ENCODE data around the gene SIT1. TPM values are rescaled to one million over a fixed set of nuclear protein-coding genes. Genes with fewer than 3 reads are reported as not detected.

Gene SIT1
- polyA plus RNA-seq, 2 donors, result 0.75 to 0.88 TPM

GRCh38 chr9:35683323-35683722, 32.6 kb upstream of the SIT1 start:
- H3K4me1 ChIP-seq (ENCODE audit: control insufficient read depth in 2 of 2, insufficient read depth in 2 of 2, low read length in 1 of 2), result peaks cover 1 to 2% of the 10 kb centered on the region in 2 donors
- WGBS, 2 donors, result 57 to 68% methylated on average over 2 of the region's 2 CpGs

DNA sequence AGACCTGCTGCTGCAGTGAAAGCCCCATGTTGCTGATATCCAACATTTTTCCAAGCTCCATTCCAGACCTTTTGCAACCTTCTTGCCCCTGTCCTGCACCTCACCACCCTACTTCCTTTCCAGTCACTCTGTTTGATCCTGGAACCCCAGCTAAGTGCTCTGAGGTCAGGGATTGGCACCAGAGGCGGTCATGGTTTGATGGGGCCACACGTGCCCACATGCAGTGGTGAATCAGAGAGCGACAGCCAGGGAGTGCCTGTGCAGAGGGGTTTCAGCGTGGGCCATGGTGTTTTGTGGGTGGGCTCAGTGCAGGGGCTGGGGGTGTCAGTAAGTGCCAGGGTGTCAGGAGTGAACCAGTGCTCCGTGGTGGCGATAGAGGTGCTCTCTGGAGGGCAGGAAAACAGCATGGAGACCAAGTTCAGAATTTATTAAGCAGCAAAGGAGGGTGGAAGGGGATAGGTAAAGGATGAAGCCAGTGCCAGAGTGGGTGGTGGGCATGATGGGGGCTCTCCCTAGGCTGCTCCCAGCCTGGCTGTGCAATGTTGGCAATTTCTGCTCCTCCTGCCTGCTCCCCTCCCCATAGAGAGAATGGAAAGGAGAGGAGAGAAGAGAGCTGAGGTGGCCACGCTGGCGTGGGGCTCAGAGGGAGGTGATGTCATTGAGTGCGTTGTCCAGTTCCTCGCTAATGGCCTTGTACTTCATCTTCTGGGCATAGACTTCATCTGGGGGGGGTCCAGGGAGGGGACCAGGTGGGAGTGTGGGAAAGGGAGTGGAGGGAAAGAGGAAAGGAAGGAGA, 32.0 kb upstream of the SIT1 start:
- H3K4me1 ChIP-seq (ENCODE audit: control insufficient read depth in 2 of 2, insufficient read depth in 2 of 2, low read length in 1 of 2), result peaks cover 0 to 2% of the 10 kb centered on the region in 2 donors
- peaks cover 0 to 12% of the 10 kb centered on the region in 2 donors for H3K36me3 ChIP-seq (ENCODE audit: control insufficient read depth in 2 of 2, insufficient read depth in 2 of 2, low read length in 1 of 2)
- peaks cover 0 to 3% of the 10 kb centered on the region in 2 donors for H3K9me3 ChIP-seq (ENCODE audit: control insufficient read depth in 2 of 2, insufficient read depth in 1 of 2, low read depth in 1 of 2, low read length in 1 of 2)
- WGBS, 2 donors, result 78 to 88% methylated on average over 10 of the region's 10 CpGs
- peak overlapping the region; percentile 20 to 50 for H3K27ac ChIP-seq (ENCODE audit: low read depth in 2 of 2, low read length in 1 of 2)
- H3K27me3 ChIP-seq (ENCODE audit: control insufficient read depth in 1 of 2, insufficient read depth in 2 of 2, low read length in 2 of 2), result no peaks in the 10 kb centered on the region
- no peak overlapping the region for H3K4me3 ChIP-seq (ENCODE audit: low read depth in 1 of 2, low read length in 2 of 2)

More at GRCh38 chr9:35683323-35683722, 32.6 kb upstream of the SIT1 start:
- Histone ChIP-seq H3K9me3 (ENCODE audit: control insufficient read depth in 2 of 2, insufficient read depth in 1 of 2, low read depth in 1 of 2, low read length in 1 of 2) (peaks cover 0 to 3% of the 10 kb centered on the region in 2 donors), H3K36me3 (ENCODE audit: control insufficient read depth in 2 of 2, insufficient read depth in 2 of 2, low read length in 1 of 2) (peaks cover 0 to 12% of the 10 kb centered on the region in 2 donors), H3K4me3 (ENCODE audit: low read depth in 1 of 2, low read length in 2 of 2) (no peak overlapping the region), H3K27ac (ENCODE audit: low read depth in 2 of 2, low read length in 1 of 2) (peak overlapping the region; percentile 5 to 61), H3K27me3 (ENCODE audit: control insufficient read depth in 1 of 2, insufficient read depth in 2 of 2, low read length in 2 of 2) (no peaks in the 10 kb centered on the region)

DNA sequence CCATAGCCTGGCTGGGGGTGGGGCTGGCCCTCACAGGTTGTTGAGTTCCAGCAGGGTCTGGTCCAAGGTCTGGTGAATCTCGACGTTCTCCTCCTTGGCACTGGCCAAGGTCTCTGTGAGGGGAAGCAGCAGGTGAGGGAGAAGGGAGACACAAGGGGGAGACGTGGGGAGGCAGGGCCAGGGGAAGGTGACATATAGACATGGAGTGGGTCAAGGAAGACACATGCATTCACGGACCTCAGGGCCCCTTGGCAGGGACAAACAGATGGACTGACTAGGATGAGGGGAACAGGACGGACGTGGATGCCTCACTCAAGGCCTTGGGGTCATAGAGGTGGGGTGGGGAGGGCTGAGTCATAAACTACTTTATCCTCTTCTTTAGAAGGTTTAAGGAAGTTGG, 31.3 kb upstream of the SIT1 start:
- no peak overlapping the region for H3K4me3 ChIP-seq (ENCODE audit: low read depth in 1 of 2, low read length in 2 of 2)
- H3K9me3 ChIP-seq (ENCODE audit: control insufficient read depth in 2 of 2, insufficient read depth in 1 of 2, low read depth in 1 of 2, low read length in 1 of 2), result peaks cover 0 to 3% of the 10 kb centered on the region in 2 donors
- peaks cover 0 to 2% of the 10 kb centered on the region in 2 donors for H3K4me1 ChIP-seq (ENCODE audit: control insufficient read depth in 2 of 2, insufficient read depth in 2 of 2, low read length in 1 of 2)
- H3K36me3 ChIP-seq (ENCODE audit: control insufficient read depth in 2 of 2, insufficient read depth in 2 of 2, low read length in 1 of 2), result peaks cover 0 to 12% of the 10 kb centered on the region in 2 donors
- H3K27me3 ChIP-seq (ENCODE audit: control insufficient read depth in 1 of 2, insufficient read depth in 2 of 2, low read length in 2 of 2), result no peaks in the 10 kb centered on the region
- peak overlapping the region; percentile 20 to 50 for H3K27ac ChIP-seq (ENCODE audit: low read depth in 2 of 2, low read length in 1 of 2)
- 71 to 75% methylated on average over 6 of the region's 6 CpGs for WGBS, 2 donors

DNA sequence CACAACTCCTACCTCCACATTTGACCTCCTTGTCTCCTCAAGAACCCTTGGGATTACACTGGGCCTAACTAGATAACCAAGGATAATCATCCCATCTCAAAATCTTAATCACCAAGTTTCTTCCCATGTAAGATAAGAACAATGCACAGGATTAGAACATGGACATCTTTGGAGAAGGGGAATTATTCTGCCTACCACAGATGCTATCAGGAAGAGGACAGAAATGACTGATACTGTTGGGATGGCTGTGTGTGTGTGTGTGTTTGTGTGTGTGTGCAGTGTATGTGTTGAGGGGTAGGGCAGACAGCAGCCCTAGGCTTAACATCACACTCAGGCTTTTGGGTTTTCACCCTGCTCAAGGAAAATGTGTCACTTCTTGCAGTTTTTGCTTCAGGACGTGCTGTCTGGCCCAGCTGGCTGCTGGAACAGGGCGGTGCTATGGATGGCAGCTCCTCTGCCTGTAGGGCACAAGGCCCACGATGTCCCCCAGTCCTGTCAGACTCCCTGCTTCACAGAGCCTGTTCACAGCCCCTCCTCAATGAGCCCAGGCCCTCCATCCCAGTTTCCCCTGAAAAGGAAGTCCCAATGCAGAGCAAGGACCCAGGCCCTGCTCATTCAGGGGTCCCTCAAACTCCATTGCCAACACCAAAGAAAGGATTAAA, 30.7 kb upstream of the SIT1 start:
- H3K4me3 ChIP-seq (ENCODE audit: low read depth in 1 of 2, low read length in 2 of 2), result no peak overlapping the region
- peak overlapping the region; percentile 20 to 50 for H3K27ac ChIP-seq (ENCODE audit: low read depth in 2 of 2, low read length in 1 of 2)
- H3K36me3 ChIP-seq (ENCODE audit: control insufficient read depth in 2 of 2, insufficient read depth in 2 of 2, low read length in 1 of 2), result peaks cover 0 to 12% of the 10 kb centered on the region in 2 donors
- no peaks in the 10 kb centered on the region for H3K27me3 ChIP-seq (ENCODE audit: control insufficient read depth in 1 of 2, insufficient read depth in 2 of 2, low read length in 2 of 2)
- peaks cover 0 to 2% of the 10 kb centered on the region in 2 donors for H3K4me1 ChIP-seq (ENCODE audit: control insufficient read depth in 2 of 2, insufficient read depth in 2 of 2, low read length in 1 of 2)
- H3K9me3 ChIP-seq (ENCODE audit: control insufficient read depth in 2 of 2, insufficient read depth in 1 of 2, low read depth in 1 of 2, low read length in 1 of 2), result peaks cover 0 to 3% of the 10 kb centered on the region in 2 donors
- 47 to 53% methylated on average over 3 of the region's 3 CpGs for WGBS, 2 donors

GRCh38 chr9:35680331-35681105, 29.8 kb upstream of the SIT1 start:
- Histone ChIP-seq H3K27me3 (ENCODE audit: control insufficient read depth in 1 of 2, insufficient read depth in 2 of 2, low read length in 2 of 2) (no peaks in the 10 kb centered on the region), H3K9me3 (ENCODE audit: control insufficient read depth in 2 of 2, insufficient read depth in 1 of 2, low read depth in 1 of 2, low read length in 1 of 2) (peaks cover 0 to 3% of the 10 kb centered on the region in 2 donors), H3K4me3 (ENCODE audit: low read depth in 1 of 2, low read length in 2 of 2) (no peak overlapping the region), H3K4me1 (ENCODE audit: control insufficient read depth in 2 of 2, insufficient read depth in 2 of 2, low read length in 1 of 2) (peaks cover 2 to 4% of the 10 kb centered on the region in 2 donors), H3K36me3 (ENCODE audit: control insufficient read depth in 2 of 2, insufficient read depth in 2 of 2, low read length in 1 of 2) (peaks cover 0 to 12% of the 10 kb centered on the region in 2 donors), H3K27ac (ENCODE audit: low read depth in 2 of 2, low read length in 1 of 2) (peak overlapping the region in 1 of 2 donors; percentile 65)
- WGBS, 2 donors, result 51 to 64% methylated on average over 15 of the region's 15 CpGs

- H3K36me3 ChIP-seq (ENCODE audit: control insufficient read depth in 2 of 2, insufficient read depth in 2 of 2, low read length in 1 of 2), result peaks cover 0 to 7% of the 10 kb centered on the region in 2 donors
- peaks cover 0 to 3% of the 10 kb centered on the region in 2 donors for H3K9me3 ChIP-seq (ENCODE audit: control insufficient read depth in 2 of 2, insufficient read depth in 1 of 2, low read depth in 1 of 2, low read length in 1 of 2)
- H3K4me3 ChIP-seq (ENCODE audit: low read depth in 1 of 2, low read length in 2 of 2), result no peak overlapping the region
- no peak overlapping the region for H3K27ac ChIP-seq (ENCODE audit: low read depth in 2 of 2, low read length in 1 of 2)
- peaks cover 2 to 4% of the 10 kb centered on the region in 2 donors for H3K4me1 ChIP-seq (ENCODE audit: control insufficient read depth in 2 of 2, insufficient read depth in 2 of 2, low read length in 1 of 2)
- H3K27me3 ChIP-seq (ENCODE audit: control insufficient read depth in 1 of 2, insufficient read depth in 2 of 2, low read length in 2 of 2), result no peaks in the 10 kb centered on the region
- WGBS, 2 donors, result 83% methylated on average over 8 of the region's 8 CpGs
These were observed 29.1 kb upstream of the SIT1 start for GRCh38 chr9:35679766-35680330.

GRCh38 chr9:35679091-35679490, 28.4 kb upstream of the SIT1 start:
- peaks cover 0 to 3% of the 10 kb centered on the region in 2 donors for H3K9me3 ChIP-seq (ENCODE audit: control insufficient read depth in 2 of 2, insufficient read depth in 1 of 2, low read depth in 1 of 2, low read length in 1 of 2)
- peaks cover 2 to 4% of the 10 kb centered on the region in 2 donors for H3K4me1 ChIP-seq (ENCODE audit: control insufficient read depth in 2 of 2, insufficient read depth in 2 of 2, low read length in 1 of 2)
- H3K4me3 ChIP-seq (ENCODE audit: low read depth in 1 of 2, low read length in 2 of 2), result no peak overlapping the region
- H3K36me3 ChIP-seq (ENCODE audit: control insufficient read depth in 2 of 2, insufficient read depth in 2 of 2, low read length in 1 of 2), result no peaks in the 10 kb centered on the region
- no peaks in the 10 kb centered on the region for H3K27me3 ChIP-seq (ENCODE audit: control insufficient read depth in 1 of 2, insufficient read depth in 2 of 2, low read length in 2 of 2)
- 89 to 92% methylated on average over 5 of the region's 5 CpGs for WGBS, 2 donors
- H3K27ac ChIP-seq (ENCODE audit: low read depth in 2 of 2, low read length in 1 of 2), result no peak overlapping the region

DNA sequence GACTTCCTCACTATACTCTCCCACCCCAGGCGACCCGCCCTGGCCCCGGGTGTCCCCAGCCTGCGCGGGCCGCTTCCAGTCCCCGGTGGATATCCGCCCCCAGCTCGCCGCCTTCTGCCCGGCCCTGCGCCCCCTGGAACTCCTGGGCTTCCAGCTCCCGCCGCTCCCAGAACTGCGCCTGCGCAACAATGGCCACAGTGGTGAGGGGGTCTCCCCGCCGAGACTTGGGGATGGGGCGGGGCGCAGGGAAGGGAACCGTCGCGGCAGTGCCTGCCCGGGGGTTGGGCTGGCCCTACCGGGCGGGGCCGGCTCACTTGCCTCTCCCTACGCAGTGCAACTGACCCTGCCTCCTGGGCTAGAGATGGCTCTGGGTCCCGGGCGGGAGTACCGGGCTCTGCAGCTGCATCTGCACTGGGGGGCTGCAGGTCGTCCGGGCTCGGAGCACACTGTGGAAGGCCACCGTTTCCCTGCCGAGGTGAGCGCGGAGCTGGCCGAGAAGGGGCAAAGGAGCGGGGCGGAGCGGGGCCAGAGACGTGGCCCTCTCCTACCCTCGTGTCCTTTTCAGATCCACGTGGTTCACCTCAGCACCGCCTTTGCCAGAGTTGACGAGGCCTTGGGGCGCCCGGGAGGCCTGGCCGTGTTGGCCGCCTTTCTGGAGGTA, 25.1 kb upstream of the SIT1 start:
- H3K27ac ChIP-seq (ENCODE audit: low read depth in 2 of 2, low read length in 1 of 2), result no peak overlapping the region
- peaks cover 0 to 10% of the 10 kb centered on the region in 2 donors for H3K4me1 ChIP-seq (ENCODE audit: control insufficient read depth in 2 of 2, insufficient read depth in 2 of 2, low read length in 1 of 2)
- 10 to 12% methylated on average over 46 to 51 of the region's 51 CpGs for WGBS, 2 donors
- no peaks in the 10 kb centered on the region for H3K9me3 ChIP-seq (ENCODE audit: control insufficient read depth in 2 of 2, insufficient read depth in 1 of 2, low read depth in 1 of 2, low read length in 1 of 2)
- no peaks in the 10 kb centered on the region for H3K36me3 ChIP-seq (ENCODE audit: control insufficient read depth in 2 of 2, insufficient read depth in 2 of 2, low read length in 1 of 2)
- peak overlapping the region; percentile 7 to 26 for H3K4me3 ChIP-seq (ENCODE audit: low read depth in 1 of 2, low read length in 2 of 2)
- H3K27me3 ChIP-seq (ENCODE audit: control insufficient read depth in 1 of 2, insufficient read depth in 2 of 2, low read length in 2 of 2), result no peaks in the 10 kb centered on the region

All from esophagus (tissue), 2 donors.